ENCODE results near the gene POLR2A.

The POLR2A gene

GRCh38 chr17:7502987-7503386 lies 18.8 kb downstream of the POLR2A start:
- DNase-seq (ENCODE audit: low read depth), result no peak

GRCh38 chr17:7503521-7503920 lies 19.4 kb downstream of the POLR2A start:
- DNase-seq (ENCODE audit: low read depth), result no peak

- DNase-seq (ENCODE audit: low read depth), result no peak
These were observed 24.0 kb downstream of the POLR2A start for GRCh38 chr17:7508145-7508544.

GRCh38 chr17:7508846-7509245 lies 24.7 kb downstream of the POLR2A start:
- DNase-seq (ENCODE audit: low read depth), result no peak

GRCh38 chr17:7509937-7510336 lies 25.8 kb downstream of the POLR2A start:
- DNase-seq (ENCODE audit: low read depth), result no peak

GRCh38 chr17:7511108-7511507 lies 26.9 kb downstream of the POLR2A start:
- DNase-seq (ENCODE audit: low read depth), result no peak

- DNase-seq (ENCODE audit: low read depth), result no peak
These were observed 27.9 kb downstream of the POLR2A start for GRCh38 chr17:7512105-7512504.

- DNase-seq (ENCODE audit: low read depth), result no peak
These were observed 28.8 kb downstream of the POLR2A start for GRCh38 chr17:7512824-7513540.

GRCh38 chr17:7513850-7514419 lies 29.8 kb downstream of the POLR2A start:
- no peak for DNase-seq (ENCODE audit: low read depth)

- DNase-seq (ENCODE audit: low read depth), result no peak
These were observed 31.9 kb downstream of the POLR2A start for GRCh38 chr17:7515911-7516610.

GRCh38 chr17:7523033-7523432 lies 38.9 kb downstream of the POLR2A start:
- DNase-seq (ENCODE audit: low read depth), result no peak

- DNase-seq (ENCODE audit: low read depth), result no peak
These were observed 44.7 kb downstream of the POLR2A start for GRCh38 chr17:7528842-7529241.

GRCh38 chr17:7530023-7530900 lies 46.1 kb downstream of the POLR2A start:
- no peak for DNase-seq (ENCODE audit: low read depth)

- no peak for DNase-seq (ENCODE audit: low read depth)
These were observed 53.9 kb downstream of the POLR2A start for GRCh38 chr17:7538050-7538449.

GRCh38 chr17:7538891-7539545 lies 54.9 kb downstream of the POLR2A start:
- DNase-seq (ENCODE audit: low read depth), result no peak

- DNase-seq (ENCODE audit: low read depth), result no peak
These were observed 57.0 kb downstream of the POLR2A start for GRCh38 chr17:7541074-7541621.

- DNase-seq (ENCODE audit: low read depth), result no peak
These were observed 60.7 kb downstream of the POLR2A start for GRCh38 chr17:7544911-7545310.

- no peak for DNase-seq (ENCODE audit: low read depth)
These were observed 64.6 kb downstream of the POLR2A start, which contains the start of gene TNFSF12 for GRCh38 chr17:7548585-7549400. TSS of gene TNFSF12 (plus strand) at chr17:7549058. CDS start at chr17:7549154, 96 bp downstream.
